ENCODE results near the gene TMEM151B. TPM values are rescaled to one million over a fixed set of nuclear protein-coding genes. Genes with fewer than 3 reads are reported as not detected.
"Not testable (repeated sequence)": the region's sequence is repeated elsewhere in the genome, so short reads cannot be mapped to it uniquely, and the experiment has no call there.

The TMEM151B gene
- total and polyA plus RNA-seq, 2 experiments from 2014 or later = 0.30 TPM

DNA sequence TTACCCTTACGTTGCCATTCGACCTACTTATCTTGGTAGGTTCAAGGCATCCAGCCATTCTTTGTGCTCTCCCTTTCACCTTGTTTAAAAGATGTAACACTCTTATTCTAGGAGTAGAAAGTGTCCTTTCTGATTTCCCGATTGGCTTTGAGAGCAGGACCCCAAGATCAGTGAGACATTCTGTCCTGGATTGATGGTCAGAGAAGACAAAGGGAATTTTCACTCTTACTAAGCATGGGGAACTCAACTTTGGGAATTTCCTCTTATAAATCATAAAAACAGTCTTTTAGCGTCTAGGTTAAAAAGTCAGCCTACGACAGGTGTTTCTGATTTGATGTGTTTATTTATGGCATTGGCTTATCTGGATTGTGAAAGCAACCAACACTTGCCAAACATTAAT lies 45.7 kb downstream of the TMEM151B start:
- 80% methylated on average over 5 of the region's 5 CpGs for WGBS (ENCODE audit: low lambda C conversion rate, missing lambda C conversion rate)
- no peak for TF ChIP-seq EZH2 (IDR thresholded peaks at IDR 0.05; ENCODE audit: borderline replicate concordance)
- TF ChIP-seq EZH2phosphoT487 (IDR thresholded peaks at IDR 0.05; ENCODE audit: low read depth, severe bottlenecking, unreplicated experiment) = no peak
- no peak for DNase-seq (ENCODE audit: low spot score)

DNA sequence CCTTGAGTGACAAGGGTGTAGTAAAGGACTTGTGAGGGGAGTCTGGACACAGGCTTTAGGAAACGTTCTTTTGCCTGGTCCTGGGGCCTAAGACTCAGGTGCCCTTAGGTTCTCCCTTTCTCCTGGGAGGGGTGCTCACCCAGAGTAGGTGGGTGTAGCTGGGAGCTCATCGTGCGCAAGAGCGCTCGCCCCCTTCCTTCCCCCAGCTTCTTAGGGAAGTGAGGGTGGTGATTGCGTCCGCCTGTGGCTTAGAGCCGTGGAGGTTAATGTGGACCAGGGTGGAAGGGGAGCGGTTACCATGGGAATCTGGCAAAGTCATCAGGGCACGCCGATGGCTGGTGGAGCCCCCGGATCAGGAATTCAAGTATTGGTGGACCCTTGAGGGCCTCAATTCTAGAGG lies 46.2 kb downstream of the TMEM151B start:
- H4K20me1 ChIP-seq (ENCODE audit: insufficient read depth, poor library complexity, severe bottlenecking) = no peaks in the 10 kb centered on the region
- no peaks in the 10 kb centered on the region for H3K9me2 ChIP-seq (replicated peaks; ENCODE audit: insufficient read depth)
- no peak overlapping the region for H3K27ac ChIP-seq
- 89% methylated on average over 12 of the region's 12 CpGs for WGBS (ENCODE audit: low lambda C conversion rate, missing lambda C conversion rate)
- no peak overlapping the region for H3K4me3 ChIP-seq
- DNase-seq (ENCODE audit: low spot score) = no peak
- peaks cover 7% of the 10 kb centered on the region for H3K4me1 ChIP-seq (ENCODE audit: insufficient read depth)
- H3K36me3 ChIP-seq (replicated peaks; ENCODE audit: insufficient read depth, low read depth) = no peaks in the 10 kb centered on the region
- no peak overlapping the region for H3K4me2 ChIP-seq
- H3K79me2 ChIP-seq = peaks cover 13% of the 10 kb centered on the region
- H3K27me3 ChIP-seq = peaks cover 20% of the 10 kb centered on the region
- H2AFZ ChIP-seq = no peak overlapping the region
- TF ChIP-seq, protein P1, sequence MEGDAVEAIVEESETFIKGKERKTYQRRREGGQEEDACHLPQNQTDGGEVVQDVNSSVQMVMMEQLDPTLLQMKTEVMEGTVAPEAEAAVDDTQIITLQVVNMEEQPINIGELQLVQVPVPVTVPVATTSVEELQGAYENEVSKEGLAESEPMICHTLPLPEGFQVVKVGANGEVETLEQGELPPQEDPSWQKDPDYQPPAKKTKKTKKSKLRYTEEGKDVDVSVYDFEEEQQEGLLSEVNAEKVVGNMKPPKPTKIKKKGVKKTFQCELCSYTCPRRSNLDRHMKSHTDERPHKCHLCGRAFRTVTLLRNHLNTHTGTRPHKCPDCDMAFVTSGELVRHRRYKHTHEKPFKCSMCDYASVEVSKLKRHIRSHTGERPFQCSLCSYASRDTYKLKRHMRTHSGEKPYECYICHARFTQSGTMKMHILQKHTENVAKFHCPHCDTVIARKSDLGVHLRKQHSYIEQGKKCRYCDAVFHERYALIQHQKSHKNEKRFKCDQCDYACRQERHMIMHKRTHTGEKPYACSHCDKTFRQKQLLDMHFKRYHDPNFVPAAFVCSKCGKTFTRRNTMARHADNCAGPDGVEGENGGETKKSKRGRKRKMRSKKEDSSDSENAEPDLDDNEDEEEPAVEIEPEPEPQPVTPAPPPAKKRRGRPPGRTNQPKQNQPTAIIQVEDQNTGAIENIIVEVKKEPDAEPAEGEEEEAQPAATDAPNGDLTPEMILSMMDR (IDR thresholded peaks at IDR 0.05; ENCODE audit: poor library complexity) = no peak
- TF ChIP-seq EZH2phosphoT487 (IDR thresholded peaks at IDR 0.05; ENCODE audit: low read depth, severe bottlenecking, unreplicated experiment) (no peak), EZH2 (IDR thresholded peaks at IDR 0.05; ENCODE audit: borderline replicate concordance) (no peak)
- H3K9me3 ChIP-seq (ENCODE audit: low read depth) = no peaks in the 10 kb centered on the region

More for the DNA sequence above, 45.7 kb downstream of the TMEM151B start:
- Histone ChIP-seq H3K27ac (no peak overlapping the region), H3K36me3 (replicated peaks; ENCODE audit: insufficient read depth, low read depth) (no peaks in the 10 kb centered on the region), H4K20me1 (ENCODE audit: insufficient read depth, poor library complexity, severe bottlenecking) (no peaks in the 10 kb centered on the region), H3K79me2 (peaks cover 13% of the 10 kb centered on the region), H3K4me2 (no peak overlapping the region), H3K27me3 (peaks cover 19% of the 10 kb centered on the region), H2AFZ (no peak overlapping the region), H3K9me2 (replicated peaks; ENCODE audit: insufficient read depth) (no peaks in the 10 kb centered on the region), H3K9me3 (ENCODE audit: low read depth) (no peaks in the 10 kb centered on the region), H3K4me3 (no peak overlapping the region), H3K4me1 (ENCODE audit: insufficient read depth) (peaks cover 7% of the 10 kb centered on the region)

DNA sequence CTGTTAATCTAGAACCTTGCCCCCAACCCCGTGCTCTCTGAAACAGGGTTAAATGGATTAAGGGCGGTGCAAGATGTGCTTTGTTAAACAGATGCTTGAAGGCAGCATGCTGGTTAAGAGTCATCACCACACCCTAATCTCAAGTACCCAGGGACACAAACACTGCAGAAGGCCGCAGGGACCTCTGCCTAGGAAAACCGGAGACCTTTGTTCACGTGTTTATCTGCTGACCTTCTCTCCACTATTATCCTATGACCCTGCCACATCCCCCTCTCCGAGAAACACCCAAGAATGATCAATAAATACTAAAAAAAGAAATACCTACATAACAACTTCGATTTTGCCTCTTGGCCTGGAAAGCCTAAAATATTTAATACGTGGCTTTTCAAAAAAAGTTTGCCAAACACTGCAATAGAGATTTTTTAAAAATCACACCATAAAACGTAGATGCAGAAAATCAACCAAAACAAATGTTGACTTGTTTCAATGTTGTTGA lies 46.9 kb downstream of the TMEM151B start:
- not testable (repeated sequence) for DNase-seq (ENCODE audit: low spot score); H3K9me2 ChIP-seq (replicated peaks; ENCODE audit: insufficient read depth); H3K4me1 ChIP-seq (ENCODE audit: insufficient read depth); H3K4me2 ChIP-seq; H3K36me3 ChIP-seq (replicated peaks; ENCODE audit: insufficient read depth, low read depth); H2AFZ ChIP-seq; H3K9me3 ChIP-seq (ENCODE audit: low read depth); H4K20me1 ChIP-seq (ENCODE audit: insufficient read depth, poor library complexity, severe bottlenecking); H3K27ac ChIP-seq; H3K79me2 ChIP-seq; H3K4me3 ChIP-seq
- WGBS (ENCODE audit: low lambda C conversion rate, missing lambda C conversion rate) = 65% methylated on average over 9 of the region's 9 CpGs
- H3K27me3 ChIP-seq = peaks cover 20% of the 10 kb centered on the region

DNA sequence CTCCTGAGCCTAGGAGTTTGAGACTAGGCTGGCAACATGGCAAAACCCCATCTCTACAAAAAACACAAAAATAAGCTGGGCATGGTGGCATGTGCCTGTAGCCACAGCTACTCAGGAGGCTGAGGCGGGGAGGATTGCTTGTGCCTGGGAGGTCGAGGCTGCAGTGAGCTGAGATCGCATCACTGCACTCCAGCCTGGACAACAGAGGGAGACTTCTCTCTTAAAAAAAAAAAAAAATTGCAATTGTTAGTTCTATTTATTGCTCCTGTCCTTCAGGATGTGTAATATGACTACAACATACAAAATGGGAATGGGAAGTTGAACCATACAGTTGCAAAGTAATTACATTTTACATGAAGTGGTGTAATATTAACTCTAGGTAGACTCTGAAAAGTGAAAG lies 51.0 kb downstream of the TMEM151B start:
- Histone ChIP-seq H3K36me3 (replicated peaks; ENCODE audit: insufficient read depth, low read depth) (no peaks in the 10 kb centered on the region), H3K27me3 (peaks cover 20% of the 10 kb centered on the region), H4K20me1 (ENCODE audit: insufficient read depth, poor library complexity, severe bottlenecking) (no peaks in the 10 kb centered on the region), H2AFZ (no peak overlapping the region), H3K4me1 (ENCODE audit: insufficient read depth) (no peaks in the 10 kb centered on the region), H3K4me3 (no peak overlapping the region), H3K4me2 (no peak overlapping the region), H3K9me3 (ENCODE audit: low read depth) (no peaks in the 10 kb centered on the region), H3K9me2 (replicated peaks; ENCODE audit: insufficient read depth) (no peaks in the 10 kb centered on the region), H3K79me2 (no peaks in the 10 kb centered on the region), H3K27ac (no peak overlapping the region)
- TF ChIP-seq, protein P1 (IDR thresholded peaks at IDR 0.05; ENCODE audit: poor library complexity) = no peak
- no peak for TF ChIP-seq EZH2phosphoT487 (IDR thresholded peaks at IDR 0.05; ENCODE audit: low read depth, severe bottlenecking, unreplicated experiment)
- TF ChIP-seq EZH2 (IDR thresholded peaks at IDR 0.05; ENCODE audit: borderline replicate concordance) = no peak
- DNase-seq (ENCODE audit: low spot score) = no peak
- 97% methylated on average over 3 of the region's 3 CpGs for WGBS (ENCODE audit: low lambda C conversion rate, missing lambda C conversion rate)
